Large intestine (tissue), 3 donors: ENCODE measurements around the gene HAO1. TPM values are rescaled to one million over a fixed set of nuclear protein-coding genes. Genes with fewer than 3 reads are reported as not detected.
"Not testable (repeated sequence)": the region's sequence is repeated elsewhere in the genome, so short reads cannot be mapped to it uniquely, and the experiment has no call there.

Experiments
- DNase-seq, 2 donors: peaks; one replicate each; pipeline versions ENCODE4 v3.0.0 to v3.0.0-alpha.2; 2013
- H3K27ac ChIP-seq: one replicate; pipeline ENCODE4 v1.5.1; 2013; ENCODE audit warnings: low read length
- H3K27me3 ChIP-seq: 2 replicates; pipeline ENCODE4 v1.6.1; 2013; ENCODE audit warnings: low read length; ENCODE audit not compliant: control insufficient read depth, insufficient read depth
- H3K36me3 ChIP-seq: 2 replicates; pipeline ENCODE4 v1.6.1; 2013; ENCODE audit warnings: low read length; ENCODE audit not compliant: control insufficient read depth, insufficient read depth
- H3K4me1 ChIP-seq: one replicate; pipeline ENCODE4 v1.6.1; 2013; ENCODE audit warnings: low read length; ENCODE audit not compliant: control insufficient read depth, insufficient read depth
- H3K4me3 ChIP-seq: one replicate; pipeline ENCODE4 v1.5.1; 2013; ENCODE audit warnings: low read length
- H3K9me3 ChIP-seq: one replicate; pipeline ENCODE4 v1.6.1; 2013; ENCODE audit warnings: mild to moderate bottlenecking, low read depth, low read length, moderate library complexity; ENCODE audit not compliant: control insufficient read depth
- WGBS: methylation state at CpG from one replicate; pipeline ENCODE4 v1.1.5; 2013; ENCODE audit warnings: low lambda C conversion rate; ENCODE audit not compliant: insufficient coverage; 5-methylcytosine and 5-hydroxymethylcytosine counted together
- polyA plus RNA-seq: library from polyadenylated mRNA; unstranded; fragments of 120-200 nt; gene quantifications from one replicate; pipeline ENCODE4 v1.2.1, GENCODE V29; 2013

The HAO1 gene
- polyA plus RNA-seq, 1 donor = not detected

DNA sequence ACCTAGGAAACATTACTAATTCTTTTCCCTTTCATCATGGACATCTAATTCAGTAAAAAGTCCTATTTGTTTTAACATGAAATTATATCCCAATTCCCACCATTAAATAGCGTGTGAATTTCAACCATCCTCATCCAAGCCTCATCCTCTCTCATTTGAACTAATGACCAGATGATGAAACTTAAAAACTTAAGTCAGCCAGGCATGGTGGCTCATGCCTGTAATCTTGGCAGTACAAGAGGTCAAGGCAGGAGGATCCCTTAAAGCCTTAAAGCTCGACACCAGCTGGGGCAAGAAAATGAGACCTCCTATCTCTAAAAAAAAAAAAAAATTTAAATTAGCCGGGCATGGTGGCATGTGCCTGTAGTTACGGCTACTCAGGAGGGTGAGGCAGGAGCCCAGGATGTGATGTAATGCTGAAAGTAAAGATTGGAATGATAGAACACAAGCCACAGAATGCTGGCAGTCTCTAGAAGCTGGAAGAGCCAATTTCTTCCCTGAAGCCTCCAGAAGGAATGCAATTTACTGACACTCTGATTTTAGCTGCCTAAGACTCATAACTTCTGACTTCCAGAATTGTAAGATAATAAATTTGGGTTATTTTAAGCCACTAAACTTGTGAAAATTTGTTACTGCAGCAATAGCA, 27.1 kb upstream of the HAO1 start:
- H3K27me3 ChIP-seq = peaks cover 2% of the 10 kb centered on the region

DNA sequence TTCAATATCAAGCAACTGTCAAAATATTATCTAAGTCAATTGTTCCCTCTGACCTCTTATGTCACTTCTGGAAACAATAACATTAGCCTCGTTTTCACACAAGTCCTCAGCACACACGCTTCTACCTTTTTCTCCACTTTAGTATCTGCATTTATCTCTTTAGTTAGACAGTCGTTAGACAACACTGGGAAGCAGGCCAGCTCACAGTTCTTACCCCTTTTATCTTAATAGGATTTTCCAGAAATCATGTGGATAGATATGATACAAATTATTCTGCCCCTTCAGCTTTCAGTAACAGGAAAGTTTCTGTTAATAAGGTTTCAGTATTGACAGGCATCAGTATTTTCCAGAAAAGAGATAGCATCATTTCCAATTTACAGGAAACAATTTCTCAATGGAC, 25.9 kb upstream of the HAO1 start:
- no peaks in the 10 kb centered on the region for H3K9me3 ChIP-seq
- no peak for DNase-seq

More for the DNA sequence above, 27.1 kb upstream of the HAO1 start:
- no peak overlapping the region for H3K27ac ChIP-seq
- no peaks in the 10 kb centered on the region for H3K36me3 ChIP-seq
- WGBS = no CpG with 5 or more reads among the region's 4 CpGs
- H3K4me3 ChIP-seq = no peak overlapping the region
- H3K9me3 ChIP-seq = no peaks in the 10 kb centered on the region
- DNase-seq = no peak
- no peaks in the 10 kb centered on the region for H3K4me1 ChIP-seq

DNA sequence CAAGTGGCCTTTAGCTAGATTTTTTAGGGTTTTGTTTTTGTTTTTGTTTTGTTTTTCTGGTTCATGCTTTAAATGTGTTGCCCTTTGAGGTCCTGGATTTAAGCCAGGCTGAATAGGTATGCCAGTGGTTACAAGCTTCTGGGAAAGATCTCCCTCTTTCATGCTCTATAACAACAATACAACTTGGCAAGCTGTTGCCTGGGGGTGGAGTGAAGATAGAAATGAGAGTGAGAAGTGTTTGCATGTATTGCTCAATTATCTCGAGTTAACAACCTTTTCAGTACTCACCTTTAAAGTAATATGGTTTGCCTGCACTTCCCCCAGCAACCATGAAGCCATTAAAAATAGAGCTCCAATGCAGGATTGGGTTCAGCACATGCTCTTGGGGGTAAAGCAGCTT, 19.2 kb upstream of the HAO1 start:
- Histone ChIP-seq H3K4me1 (no peaks in the 10 kb centered on the region), H3K27me3 (no peaks in the 10 kb centered on the region), H3K9me3 (no peaks in the 10 kb centered on the region), H3K4me3 (no peak overlapping the region), H3K36me3 (no peaks in the 10 kb centered on the region), H3K27ac (no peak overlapping the region)
- WGBS = no CpG with 5 or more reads among the region's 1 CpG
- no peak for DNase-seq

More for the DNA sequence above, 25.9 kb upstream of the HAO1 start:
- no peaks in the 10 kb centered on the region for H3K36me3 ChIP-seq
- H3K4me1 ChIP-seq = no peaks in the 10 kb centered on the region
- 20% methylated on average over 1 of the region's 3 CpGs for WGBS
- H3K27ac ChIP-seq = no peak overlapping the region
- no peak overlapping the region for H3K4me3 ChIP-seq
- no peaks in the 10 kb centered on the region for H3K27me3 ChIP-seq

DNA sequence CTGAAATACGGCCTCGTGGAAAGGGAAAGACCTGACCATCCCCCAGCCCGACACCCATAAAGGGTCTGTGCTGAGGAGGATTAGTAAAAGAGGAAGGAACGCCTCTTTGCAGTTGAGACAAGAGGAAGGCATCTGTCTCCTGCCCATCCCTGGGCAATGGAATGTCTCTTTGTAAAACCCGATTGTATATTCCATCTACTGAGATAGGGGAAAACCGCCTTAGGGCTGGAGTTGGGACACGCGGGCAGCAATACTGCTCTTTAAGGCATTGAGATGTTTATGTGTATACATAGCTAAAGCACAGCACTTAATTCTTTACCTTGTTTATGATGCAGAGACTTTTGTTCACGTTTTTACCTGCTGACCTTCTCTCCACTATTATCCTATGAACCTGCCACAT, 16.3 kb upstream of the HAO1 start:
- WGBS = 60% methylated on average over 1 of the region's 9 CpGs
- not testable (repeated sequence) for H3K27ac ChIP-seq, H3K27me3 ChIP-seq, H3K4me3 ChIP-seq, H3K36me3 ChIP-seq, H3K9me3 ChIP-seq, H3K4me1 ChIP-seq, DNase-seq

DNA sequence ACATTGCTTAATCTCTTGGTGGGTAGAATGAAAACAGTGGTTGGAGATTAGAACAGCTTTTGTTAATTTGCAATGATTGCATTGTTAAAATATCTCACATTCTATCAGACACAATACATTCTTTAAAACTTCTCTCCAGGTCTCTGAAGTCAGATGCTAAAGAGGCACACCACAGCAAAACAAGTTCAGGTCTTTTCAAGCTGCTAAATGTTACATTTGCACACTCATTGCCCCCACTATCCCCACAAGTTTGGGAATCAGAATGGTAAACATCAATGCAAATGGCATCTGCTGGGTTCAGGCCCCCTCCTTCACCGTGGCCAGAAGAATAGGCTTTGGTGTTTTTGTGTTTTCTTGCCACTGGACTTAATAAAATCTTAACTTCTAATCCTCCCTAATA, 10.1 kb upstream of the HAO1 start:
- Histone ChIP-seq H3K27ac (no peak overlapping the region), H3K36me3 (no peaks in the 10 kb centered on the region), H3K27me3 (no peaks in the 10 kb centered on the region), H3K9me3 (no peaks in the 10 kb centered on the region), H3K4me1 (no peaks in the 10 kb centered on the region), H3K4me3 (no peak overlapping the region)
- no peak for DNase-seq
- no CpG with 5 or more reads among the region's 1 CpG for WGBS

DNA sequence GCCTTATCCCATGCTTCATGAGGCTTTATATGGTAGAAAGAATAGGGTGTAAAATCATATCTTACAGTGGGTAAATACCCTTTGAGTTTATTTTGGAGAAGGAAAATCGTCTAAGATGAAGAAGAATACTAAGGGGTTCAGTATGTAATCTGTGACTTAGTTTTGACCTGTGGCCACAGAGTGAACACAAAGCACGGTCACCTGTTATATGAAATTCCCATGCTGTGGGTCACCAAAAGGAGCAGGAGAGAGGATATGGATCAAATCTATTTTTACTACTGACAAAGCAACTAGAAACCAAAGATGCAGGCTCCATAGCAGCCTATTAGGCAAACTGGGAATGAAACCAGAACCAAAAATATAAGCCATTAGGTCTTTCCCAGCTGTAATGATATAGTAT, 3.6 kb upstream of the HAO1 start:
- Histone ChIP-seq H3K27me3 (no peaks in the 10 kb centered on the region), H3K36me3 (no peaks in the 10 kb centered on the region), H3K27ac (no peak overlapping the region), H3K4me1 (no peaks in the 10 kb centered on the region), H3K9me3 (no peaks in the 10 kb centered on the region), H3K4me3 (no peak overlapping the region)
- WGBS = 88% methylated on average over 1 of the region's 2 CpGs
- DNase-seq = no peak

DNA sequence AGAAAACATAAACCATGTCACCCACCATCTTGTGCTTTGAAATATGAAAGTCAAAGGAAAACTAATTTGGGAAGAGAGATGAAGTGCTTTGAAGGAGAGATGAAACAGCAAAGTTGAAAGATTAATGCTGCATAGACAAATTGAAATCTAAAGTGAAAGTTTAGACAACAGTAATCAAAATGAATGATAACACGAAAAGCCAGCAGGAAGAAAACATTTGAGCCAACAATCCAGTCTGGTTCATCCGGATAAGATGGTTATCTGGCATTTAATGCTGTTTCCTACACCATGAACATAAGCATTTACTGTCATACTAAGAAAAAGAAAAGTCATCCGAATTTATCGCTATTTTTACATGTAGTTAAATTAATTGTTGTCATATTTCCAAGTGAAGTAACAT, 595 bp downstream of the HAO1 start:
- Histone ChIP-seq H3K27ac (no peak overlapping the region), H3K27me3 (no peaks in the 10 kb centered on the region), H3K9me3 (no peaks in the 10 kb centered on the region), H3K36me3 (no peaks in the 10 kb centered on the region), H3K4me1 (peaks cover 4% of the 10 kb centered on the region), H3K4me3 (no peak overlapping the region)
- DNase-seq = no peak
- WGBS = 86% methylated on average over 1 of the region's 4 CpGs

DNA sequence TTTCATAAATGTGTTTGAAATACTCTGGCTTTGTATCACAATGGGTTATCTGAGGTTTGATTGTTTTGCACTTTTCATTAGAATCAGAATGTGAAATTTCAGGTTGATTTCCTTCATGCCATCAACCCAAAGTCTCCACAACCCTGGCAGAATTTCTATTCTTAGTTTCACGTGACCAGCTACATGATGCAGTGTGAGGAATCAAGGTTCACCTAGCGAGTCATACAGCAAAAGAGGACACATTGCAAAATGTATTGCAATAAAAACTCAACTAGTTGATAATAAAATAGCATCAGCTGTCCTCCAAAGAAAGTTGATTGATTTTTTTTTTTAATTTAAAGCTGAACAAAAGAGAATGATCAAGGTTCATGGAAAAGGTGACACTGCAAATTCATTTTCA, 2.2 kb downstream of the HAO1 start:
- H3K36me3 ChIP-seq = no peaks in the 10 kb centered on the region
- peaks cover 4% of the 10 kb centered on the region for H3K4me1 ChIP-seq
- DNase-seq = peak; percentile 52 to 67
- no CpG with 5 or more reads among the region's 2 CpGs for WGBS
- no peaks in the 10 kb centered on the region for H3K27me3 ChIP-seq
- H3K9me3 ChIP-seq = no peaks in the 10 kb centered on the region
- no peak overlapping the region for H3K4me3 ChIP-seq
- H3K27ac ChIP-seq = no peak overlapping the region

DNA sequence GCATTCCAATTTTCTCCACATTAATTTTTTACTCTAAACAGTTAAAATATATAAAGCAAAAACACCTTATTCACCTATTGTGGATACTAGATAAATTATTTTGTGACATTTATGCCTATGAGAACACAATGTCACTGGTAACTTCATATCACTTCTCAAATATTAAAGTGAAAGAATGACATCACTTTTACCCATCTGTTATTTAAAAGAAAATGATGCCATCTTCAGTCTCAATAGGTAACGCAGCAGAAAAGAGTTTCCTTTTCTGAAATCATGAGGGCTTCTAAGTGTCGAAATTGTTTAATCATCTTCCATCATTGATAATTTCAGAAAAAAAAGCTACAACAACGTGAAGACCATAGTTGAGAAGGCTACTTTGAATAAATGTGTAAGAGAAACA, 2.9 kb downstream of the HAO1 start:
- Histone ChIP-seq H3K36me3 (no peaks in the 10 kb centered on the region), H3K4me1 (peaks cover 4% of the 10 kb centered on the region), H3K27me3 (no peaks in the 10 kb centered on the region), H3K27ac (no peak overlapping the region), H3K9me3 (no peaks in the 10 kb centered on the region), H3K4me3 (no peak overlapping the region)
- DNase-seq = no peak
- 92% methylated on average over 2 of the region's 3 CpGs for WGBS

DNA sequence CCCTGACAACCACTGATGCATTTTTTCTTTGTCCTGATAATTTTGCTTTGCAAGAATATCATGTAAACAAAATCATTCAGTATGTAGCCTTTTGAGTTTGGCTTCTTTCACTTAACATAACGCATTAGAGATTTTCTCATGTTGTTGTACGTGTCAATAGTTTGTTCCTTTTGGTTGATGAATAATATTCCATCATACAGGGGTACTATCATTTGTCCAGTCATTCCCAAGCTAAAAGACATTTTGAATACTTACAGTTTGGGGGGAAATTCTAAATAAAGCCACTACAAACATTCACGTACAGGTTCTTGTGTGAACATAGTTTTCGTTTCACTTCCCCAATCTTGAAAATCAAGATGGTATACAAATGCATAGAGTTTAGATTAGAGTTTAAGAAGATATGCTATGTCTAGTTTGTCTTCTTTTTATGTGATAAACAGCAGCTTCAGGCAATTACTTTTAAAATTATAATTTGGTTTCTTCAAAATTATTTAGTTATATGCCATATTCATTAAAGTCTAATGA, 5.2 kb downstream of the HAO1 start:
- peaks cover 4% of the 10 kb centered on the region for H3K4me1 ChIP-seq
- 88% methylated on average over 2 of the region's 4 CpGs for WGBS
- no peaks in the 10 kb centered on the region for H3K36me3 ChIP-seq
- no peak overlapping the region for H3K4me3 ChIP-seq
- no peaks in the 10 kb centered on the region for H3K27me3 ChIP-seq
- DNase-seq = no peak
- no peak overlapping the region for H3K27ac ChIP-seq
- no peaks in the 10 kb centered on the region for H3K9me3 ChIP-seq

DNA sequence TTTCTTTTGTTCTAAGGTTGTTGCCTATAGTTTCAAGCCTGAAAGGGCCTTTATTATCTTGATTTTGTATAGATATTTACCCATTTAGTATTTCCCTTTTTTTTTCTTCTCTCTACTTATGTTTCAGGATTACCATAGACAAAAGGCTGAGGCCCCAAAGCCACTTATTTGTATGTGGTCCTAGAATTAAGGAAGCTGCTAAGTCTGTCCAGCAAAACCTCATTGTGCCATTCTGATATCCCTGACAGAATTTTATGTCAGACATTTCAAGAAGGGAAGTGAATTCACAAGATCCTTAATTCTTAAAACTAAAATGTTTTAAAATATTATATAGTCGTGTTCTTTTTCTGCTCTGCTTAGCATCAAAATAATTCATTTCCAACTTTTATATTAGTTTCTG, 6.9 kb downstream of the HAO1 start:
- no peak for DNase-seq
- no peaks in the 10 kb centered on the region for H3K9me3 ChIP-seq
- H3K27me3 ChIP-seq = no peaks in the 10 kb centered on the region
- no peak overlapping the region for H3K4me3 ChIP-seq
- H3K4me1 ChIP-seq = peaks cover 1% of the 10 kb centered on the region
- H3K36me3 ChIP-seq = no peaks in the 10 kb centered on the region
- 92% methylated on average over 1 of the region's 1 CpG for WGBS
- no peak overlapping the region for H3K27ac ChIP-seq
